Measurements from ENCODE around the gene NDE1.
"Not testable (repeated sequence)": the region's sequence is repeated elsewhere in the genome, so short reads cannot be mapped to it uniquely, and the experiment has no call there.

NDE1 gene

GRCh38 chr16:15653227-15653626 lies 3.2 kb downstream of the NDE1 start:
- no peak for DNase-seq

GRCh38 chr16:15654591-15654990 lies 4.5 kb downstream of the NDE1 start:
- DNase-seq = no peak

GRCh38 chr16:15655561-15655960 lies 5.5 kb downstream of the NDE1 start:
- DNase-seq = not testable (repeated sequence)

- peak; percentile 42 for DNase-seq
Measured at GRCh38 chr16:15658149-15658548, 8.1 kb downstream of the NDE1 start.

- no peak for DNase-seq
Measured at GRCh38 chr16:15658556-15658955, 8.5 kb downstream of the NDE1 start.

- no peak for DNase-seq
Measured at GRCh38 chr16:15660203-15660601, 10.2 kb downstream of the NDE1 start.

- no peak for DNase-seq
Measured at GRCh38 chr16:15665107-15665506, 15.1 kb downstream of the NDE1 start.

GRCh38 chr16:15667091-15667742 lies 17.2 kb downstream of the NDE1 start:
- no peak for DNase-seq

GRCh38 chr16:15671530-15672117 lies 21.6 kb downstream of the NDE1 start:
- no peak for DNase-seq

GRCh38 chr16:15672127-15672513 lies 22.1 kb downstream of the NDE1 start:
- not testable (repeated sequence) for DNase-seq

GRCh38 chr16:15672514-15673167 lies 22.6 kb downstream of the NDE1 start:
- no peak for DNase-seq

GRCh38 chr16:15674571-15674970 lies 24.5 kb downstream of the NDE1 start:
- DNase-seq = no peak

- no peak for DNase-seq
Measured at GRCh38 chr16:15676506-15676905, 26.5 kb downstream of the NDE1 start.

GRCh38 chr16:15677447-15677846 lies 27.4 kb downstream of the NDE1 start:
- no peak for DNase-seq

- peak; percentile 23 for DNase-seq
Measured at GRCh38 chr16:15682105-15682570, 32.1 kb downstream of the NDE1 start.

GRCh38 chr16:15686287-15686686 lies 36.2 kb downstream of the NDE1 start:
- no peak for DNase-seq

- DNase-seq = no peak
Measured at GRCh38 chr16:15689290-15689689, 39.2 kb downstream of the NDE1 start.

- DNase-seq = no peak
Measured at GRCh38 chr16:15690296-15690695, 40.3 kb downstream of the NDE1 start.

- no peak for DNase-seq
Measured at GRCh38 chr16:15691046-15691445, 41.0 kb downstream of the NDE1 start.

GRCh38 chr16:15692508-15692907 lies 42.5 kb downstream of the NDE1 start:
- DNase-seq = not testable (repeated sequence)

- no peak for DNase-seq
Measured at GRCh38 chr16:15694499-15694898, 44.5 kb downstream of the NDE1 start.

- DNase-seq = no peak
Measured at GRCh38 chr16:15699819-15700218, 49.8 kb downstream of the NDE1 start.

- no peak for DNase-seq
Measured at GRCh38 chr16:15701367-15701766, 51.3 kb downstream of the NDE1 start.
